MM.1S (cell line): ENCODE results near the gene DNAJB1.

Source experiments
- DNase-seq: peaks from one replicate; pipeline ENCODE4 v3.0.0-alpha.2; 2015
- H2AFZ ChIP-seq: fragments of 300-600 bp; sonication (generic); 2 replicates; pipeline ENCODE4 v1.6.0; 2016; ENCODE audit warnings: antibody characterized with exemption, low read length
- H3F3A ChIP-seq: fragments of 300-600 bp; sonication (generic); 2 replicates; pipeline ENCODE4 v1.6.1; 2016; ENCODE audit warnings: mild to moderate bottlenecking, antibody characterized with exemption, low read length, moderate library complexity, mixed read lengths; ENCODE audit not compliant: insufficient read depth
- H3K27ac ChIP-seq: fragments of 300-600 bp; sonication (generic); 2 replicates; pipeline ENCODE4 v1.5.1; 2016; ENCODE audit warnings: mild to moderate bottlenecking, low read length
- H3K27me3 ChIP-seq: fragments of 300-600 bp; sonication (generic); replicated peaks from 2 replicates; pipeline ENCODE4 v1.6.0; 2016; ENCODE audit warnings: low read length; ENCODE audit not compliant: insufficient read depth
- H3K36me3 ChIP-seq: fragments of 300-600 bp; sonication (generic); replicated peaks from 2 replicates; pipeline ENCODE4 v1.6.1; 2016; ENCODE audit warnings: mild to moderate bottlenecking, low read length, mixed read lengths; ENCODE audit not compliant: insufficient read depth
- H3K4me1 ChIP-seq: fragments of 300-600 bp; sonication (generic); 2 replicates; pipeline ENCODE4 v1.6.1; 2016; ENCODE audit warnings: low read length, mixed read lengths
- H3K4me2 ChIP-seq: fragments of 300-600 bp; sonication (generic); 2 replicates; pipeline ENCODE4 v1.6.0; 2016; ENCODE audit warnings: low read depth, low read length
- H3K4me3 ChIP-seq: fragments of 300-600 bp; sonication (generic); 2 replicates; pipeline ENCODE4 v1.5.1; 2016; ENCODE audit warnings: low read length, mixed read lengths
- H3K79me2 ChIP-seq: fragments of 300-600 bp; sonication (generic); 2 replicates; pipeline ENCODE4 v1.6.1; 2016; ENCODE audit warnings: mixed run types, low read length, mixed read lengths
- H3K9ac ChIP-seq: fragments of 300-600 bp; sonication (generic); 2 replicates; pipeline ENCODE4 v1.6.1; 2016; ENCODE audit warnings: low read length, mixed read lengths
- H3K9me2 ChIP-seq: fragments of 300-600 bp; sonication (generic); replicated peaks from 2 replicates; pipeline ENCODE4 v1.6.1; 2016; ENCODE audit warnings: mild to moderate bottlenecking, low read length, mixed read lengths; ENCODE audit not compliant: insufficient read depth
- H3K9me3 ChIP-seq: fragments of 300-600 bp; sonication (generic); replicated peaks from 2 replicates; pipeline ENCODE4 v1.6.1; 2016; ENCODE audit warnings: mild to moderate bottlenecking, low read length, mixed read lengths; ENCODE audit not compliant: insufficient read depth
- H4K20me1 ChIP-seq: fragments of 300-600 bp; sonication (generic); 2 replicates; pipeline ENCODE4 v1.6.1; 2016; ENCODE audit warnings: mild to moderate bottlenecking, low read length, moderate library complexity, mixed read lengths; ENCODE audit not compliant: insufficient read depth
- CTCF ChIP-seq: fragments of 300-600 bp; sonication (generic); IDR thresholded peaks from 2 replicates; pipeline ENCODE4 v1.5.1; 2016; ENCODE audit warnings: antibody characterized with exemption, low read length, mixed read lengths
- EZH2 ChIP-seq: fragments of 300-600 bp; sonication (generic); optimal IDR thresholded peaks from 2 replicates; pipeline ENCODE3; 2017; ENCODE audit warnings: low read depth, mild to moderate bottlenecking, antibody characterized with exemption, low read length, mixed read lengths
- EZH2phosphoT487 ChIP-seq: fragments of 300-600 bp; sonication (generic); IDR thresholded peaks from 2 replicates; pipeline ENCODE4 v1.6.1; 2018; ENCODE audit warnings: antibody characterized with exemption, low read length

Gene DNAJB1

GRCh38 chr19:14561847-14562351 lies 43.7 kb upstream of the DNAJB1 start:
- no peaks in the 10 kb centered on the region for H3K27me3 ChIP-seq
- H3K27ac ChIP-seq = no peak overlapping the region
- H3K36me3 ChIP-seq = no peaks in the 10 kb centered on the region
- H3K4me3 ChIP-seq = no peak overlapping the region
- H3K4me1 ChIP-seq = no peaks in the 10 kb centered on the region
- no peaks in the 10 kb centered on the region for H3K9me3 ChIP-seq
- DNase-seq = no peak
- no peaks in the 10 kb centered on the region for H4K20me1 ChIP-seq
- no peak overlapping the region for H3K4me2 ChIP-seq
- no peaks in the 10 kb centered on the region for H3F3A ChIP-seq
- no peak overlapping the region for H3K9ac ChIP-seq
- no peaks in the 10 kb centered on the region for H3K9me2 ChIP-seq
- H2AFZ ChIP-seq = no peak overlapping the region
- H3K79me2 ChIP-seq = peaks cover 27% of the 10 kb centered on the region
- no peak for TF ChIP-seq EZH2phosphoT487
- TF ChIP-seq CTCF = no peak
- TF ChIP-seq EZH2 = no peak

DNA sequence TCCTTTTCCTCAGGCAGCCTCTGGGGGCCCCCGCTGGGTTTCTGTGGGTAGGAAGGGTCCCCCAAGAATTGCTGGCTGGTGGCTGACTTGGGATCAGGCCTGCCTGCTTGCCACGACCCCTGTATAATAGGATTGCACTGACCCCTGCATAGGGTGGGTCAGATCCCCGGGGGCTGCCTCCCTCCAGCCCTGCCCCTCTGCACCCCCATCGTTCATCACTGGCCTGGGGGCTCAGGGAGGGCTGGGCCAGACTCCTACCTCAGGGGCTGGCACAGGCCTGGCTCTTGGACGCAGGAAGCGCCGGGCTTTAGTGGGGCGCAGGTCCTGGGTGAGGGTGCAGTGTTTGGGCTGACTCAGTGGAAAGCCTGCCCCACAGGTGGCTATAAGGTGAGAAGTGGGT lies 43.1 kb upstream of the DNAJB1 start:
- Histone ChIP-seq H3K4me1 (no peaks in the 10 kb centered on the region), H3K9ac (no peak overlapping the region), H3K4me3 (no peak overlapping the region)

GRCh38 chr19:14560776-14561108 lies 42.5 kb upstream of the DNAJB1 start:
- no peaks in the 10 kb centered on the region for H3K9me3 ChIP-seq
- no peaks in the 10 kb centered on the region for H3F3A ChIP-seq
- peaks cover 35% of the 10 kb centered on the region for H3K79me2 ChIP-seq
- TF ChIP-seq EZH2 = no peak
- no peak for TF ChIP-seq CTCF
- TF ChIP-seq EZH2phosphoT487 = no peak
- H3K36me3 ChIP-seq = no peaks in the 10 kb centered on the region
- H3K4me1 ChIP-seq = no peaks in the 10 kb centered on the region
- H3K9ac ChIP-seq = no peak overlapping the region
- no peak for DNase-seq
- H3K9me2 ChIP-seq = no peaks in the 10 kb centered on the region
- no peak overlapping the region for H3K4me2 ChIP-seq
- no peak overlapping the region for H3K4me3 ChIP-seq
- H3K27ac ChIP-seq = no peak overlapping the region
- no peaks in the 10 kb centered on the region for H3K27me3 ChIP-seq
- 0 out of 2 replicates have a peak, but pooled peaks cover 3% of the 10 kb centered on the region for H4K20me1 ChIP-seq
- H2AFZ ChIP-seq = no peak overlapping the region

More for the DNA sequence above, 43.1 kb upstream of the DNAJB1 start:
- H3K79me2 ChIP-seq = peaks cover 30% of the 10 kb centered on the region
- no peaks in the 10 kb centered on the region for H3K36me3 ChIP-seq
- no peaks in the 10 kb centered on the region for H3K27me3 ChIP-seq
- no peak overlapping the region for H2AFZ ChIP-seq
- H3K9me2 ChIP-seq = no peaks in the 10 kb centered on the region
- H4K20me1 ChIP-seq = no peaks in the 10 kb centered on the region
- H3K27ac ChIP-seq = no peak overlapping the region
- no peaks in the 10 kb centered on the region for H3K9me3 ChIP-seq
- no peaks in the 10 kb centered on the region for H3F3A ChIP-seq
- no peak overlapping the region for H3K4me2 ChIP-seq
- TF ChIP-seq EZH2 = no peak
- TF ChIP-seq EZH2phosphoT487 = no peak
- no peak for TF ChIP-seq CTCF
- no peak for DNase-seq
